IgD-negative memory B cell (primary cell): ENCODE measurements around the gene ATP1B1. TPM values are rescaled to one million over a fixed set of nuclear protein-coding genes. Genes with fewer than 3 reads are reported as not detected.
"Not testable (repeated sequence)": the region's sequence is repeated elsewhere in the genome, so short reads cannot be mapped to it uniquely, and the experiment has no call there.

Source experiments
- H3K27ac Mint-ChIP-seq, 3 donors: one replicate each; pipeline ENCODE4 v1.8.0; 2020 to 2022; ENCODE audit warnings: mild to moderate bottlenecking in 3 of 3, mixed read lengths in 3 of 3, moderate library complexity in 1 of 3
- H3K27me3 Mint-ChIP-seq: one replicate; pipeline ENCODE4 v1.8.0; 2021; ENCODE audit warnings: mixed read lengths
- H3K36me3 Mint-ChIP-seq: one replicate; pipeline ENCODE4 v1.8.0; 2020; ENCODE audit warnings: mild to moderate bottlenecking, mixed read lengths
- H3K4me1 Mint-ChIP-seq, 3 donors: one replicate each; pipeline ENCODE4 v1.8.0; 2020 to 2022; ENCODE audit warnings: mixed read lengths in 3 of 3, mild to moderate bottlenecking in 1 of 3
- H3K4me3 Mint-ChIP-seq, 4 donors: one replicate each; pipeline ENCODE4 v1.8.0; 2020 to 2022; ENCODE audit warnings: mild to moderate bottlenecking in 4 of 4, mixed read lengths in 4 of 4, moderate library complexity in 3 of 4
- H3K9me3 Mint-ChIP-seq, 3 donors: one replicate each; pipeline ENCODE4 v1.8.0; 2020 to 2021; ENCODE audit warnings: mixed read lengths in 3 of 3, mild to moderate bottlenecking in 1 of 3
- polyA plus RNA-seq: library from polyadenylated mRNA; unstranded; fragments of 300-500 nt; fragmentation: Illumina TruSeq; gene quantifications from one replicate; pipeline ENCODE4 v1.2.3, GENCODE V29; 2021

ATP1B1 gene
- polyA plus RNA-seq, 1 donor from 2014 or later = 2.2 TPM

DNA sequence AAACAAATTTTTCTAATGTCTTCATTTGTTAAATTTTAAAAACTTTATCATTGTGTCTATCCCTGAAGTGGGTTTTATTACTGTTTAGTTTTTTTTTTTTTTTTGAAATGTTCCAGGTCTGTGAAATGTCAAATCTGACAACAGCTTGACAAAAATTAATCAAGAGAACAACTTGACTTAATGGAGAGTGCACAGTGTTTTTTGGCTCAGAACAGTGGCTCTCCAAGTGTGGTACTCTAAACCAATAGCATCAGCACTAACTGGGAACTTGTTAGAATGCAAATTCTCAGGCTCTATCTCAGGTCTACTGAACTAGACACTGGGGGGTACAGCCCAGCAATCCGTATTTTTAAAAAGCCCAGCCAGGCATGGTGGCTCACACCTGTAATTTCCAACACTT is 49.2 kb downstream of the ATP1B1 start:
- Mint-ChIP-seq H3K9me3 (no peaks in the 10 kb centered on the region), H3K4me1 (no peaks in the 10 kb centered on the region), H3K4me3 (no peak overlapping the region), H3K27me3 (no peaks in the 10 kb centered on the region), H3K27ac (no peak overlapping the region), H3K36me3 (peaks cover 4% of the 10 kb centered on the region)

DNA sequence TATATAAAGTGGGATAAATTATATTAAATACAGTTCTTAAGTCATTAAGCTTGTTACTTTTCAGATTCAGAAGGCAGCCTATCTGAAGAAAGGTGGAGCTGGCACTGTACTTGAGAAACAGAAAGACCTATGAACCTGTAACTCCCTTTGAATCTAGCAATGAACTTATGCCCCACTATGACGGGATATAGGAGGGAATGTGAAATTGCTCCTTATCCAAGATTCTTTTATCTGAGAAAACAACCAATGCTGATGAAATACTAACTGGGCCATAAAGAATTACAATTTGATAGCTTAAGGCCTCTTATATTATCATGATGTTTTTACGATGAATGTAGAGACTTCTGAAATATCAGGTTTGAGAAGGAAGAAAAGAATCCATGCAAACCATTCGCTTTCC is 50.1 kb downstream of the ATP1B1 start:
- H3K9me3 Mint-ChIP-seq = no peaks in the 10 kb centered on the region
- no peak overlapping the region for H3K4me3 Mint-ChIP-seq

GRCh38 chr1:169160845-169161495 is 54.5 kb downstream of the ATP1B1 start:
- no peak overlapping the region for H3K27ac Mint-ChIP-seq
- peaks cover 0 to 5% (median 4%) of the 10 kb centered on the region in 3 donors for H3K4me1 Mint-ChIP-seq
- H3K36me3 Mint-ChIP-seq = peaks cover 4% of the 10 kb centered on the region
- H3K4me3 Mint-ChIP-seq = no peak overlapping the region
- H3K9me3 Mint-ChIP-seq = no peaks in the 10 kb centered on the region
- H3K27me3 Mint-ChIP-seq = no peaks in the 10 kb centered on the region

More for the DNA sequence above, 50.1 kb downstream of the ATP1B1 start:
- H3K27me3 Mint-ChIP-seq = no peaks in the 10 kb centered on the region
- H3K4me1 Mint-ChIP-seq = no peaks in the 10 kb centered on the region
- peaks cover 4% of the 10 kb centered on the region for H3K36me3 Mint-ChIP-seq
- no peak overlapping the region for H3K27ac Mint-ChIP-seq

DNA sequence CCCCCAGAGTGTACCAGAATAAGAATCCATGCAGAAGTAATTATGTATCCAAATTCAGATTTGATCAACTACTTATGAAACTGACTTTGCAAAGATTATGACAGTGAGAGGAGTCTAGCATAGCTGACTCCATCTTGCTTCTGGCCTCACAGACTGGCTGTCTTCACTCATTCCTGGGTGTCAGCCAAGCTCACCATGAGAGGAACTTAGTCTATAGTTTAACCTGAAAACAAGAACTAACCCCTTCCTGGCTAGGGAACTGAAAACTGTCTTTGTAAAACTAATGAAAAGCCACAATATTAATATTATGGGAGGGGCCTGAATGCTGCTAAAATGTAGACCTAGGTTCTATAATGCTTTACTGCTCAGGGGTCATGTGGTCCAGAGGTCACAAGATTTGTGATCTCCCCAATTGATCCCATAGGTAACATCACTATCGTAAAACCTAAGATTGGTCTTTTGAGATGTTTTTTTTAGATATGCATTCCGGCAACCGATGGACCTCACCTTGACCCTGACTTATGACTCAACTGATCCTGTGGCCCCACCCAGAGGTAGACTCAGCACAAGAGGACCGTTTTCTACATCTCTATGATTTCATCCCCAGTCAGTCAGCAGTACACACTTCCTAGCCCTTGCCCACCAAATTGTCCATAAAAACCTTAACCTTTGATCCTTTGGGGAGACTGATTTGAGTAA is 55.2 kb downstream of the ATP1B1 start:
- Mint-ChIP-seq H3K4me3 (peak overlapping the region in 1 of 4 donors; percentile 29), H3K27ac (no peak overlapping the region), H3K9me3 (no peaks in the 10 kb centered on the region), H3K4me1 (peaks cover 0 to 5% (median 4%) of the 10 kb centered on the region in 3 donors), H3K36me3 (peaks cover 4% of the 10 kb centered on the region), H3K27me3 (no peaks in the 10 kb centered on the region)

DNA sequence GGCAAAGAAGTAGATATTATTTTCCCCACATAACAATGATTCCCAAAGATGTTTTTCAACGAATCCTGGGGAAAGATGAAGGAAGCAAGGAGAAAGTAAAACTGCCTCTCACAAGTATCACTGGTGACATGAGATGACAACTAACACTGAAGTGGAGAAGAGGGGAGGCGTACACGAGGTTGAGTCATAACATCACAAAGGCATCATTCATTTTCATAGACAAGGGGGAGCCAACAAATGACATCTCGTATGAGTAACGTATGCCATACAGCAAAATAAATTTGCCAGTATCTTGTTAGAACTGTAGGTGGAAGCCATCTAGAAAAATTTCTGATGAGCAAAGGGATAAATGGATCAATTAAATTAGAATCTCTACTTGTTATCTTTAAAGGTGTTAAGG is 56.6 kb downstream of the ATP1B1 start:
- Mint-ChIP-seq H3K36me3 (peaks cover 3% of the 10 kb centered on the region), H3K27ac (peak overlapping the region in 1 of 3 donors; percentile 41), H3K4me1 (peaks cover 0 to 5% (median 4%) of the 10 kb centered on the region in 3 donors), H3K4me3 (no peak overlapping the region), H3K27me3 (no peaks in the 10 kb centered on the region), H3K9me3 (no peaks in the 10 kb centered on the region)

GRCh38 chr1:169175461-169175860 is 69.0 kb downstream of the ATP1B1 start:
- H3K4me1 Mint-ChIP-seq = no peaks in the 10 kb centered on the region
- H3K36me3 Mint-ChIP-seq = peaks cover 4% of the 10 kb centered on the region

DNA sequence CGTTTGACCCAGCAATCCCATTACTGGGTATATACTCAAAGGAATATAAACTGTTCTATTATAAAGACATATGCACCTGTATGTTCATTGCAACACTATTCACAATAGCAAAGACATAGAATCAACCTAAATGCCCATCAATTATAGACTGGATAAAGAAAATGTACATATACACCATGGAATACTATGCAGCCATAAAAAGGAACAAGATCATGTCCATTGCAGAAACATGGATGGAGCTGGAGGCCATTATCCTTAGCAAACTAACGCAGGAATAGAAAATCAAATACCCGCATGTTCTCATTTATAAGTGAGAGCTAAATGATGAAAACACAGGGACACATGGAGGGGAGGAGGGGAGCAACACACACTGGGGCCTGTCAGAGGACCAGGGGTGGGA is 72.9 kb downstream of the ATP1B1 start:
- peak overlapping the region in 1 of 3 donors; percentile 34 for H3K27ac Mint-ChIP-seq
- not testable (repeated sequence) for H3K36me3 Mint-ChIP-seq, H3K4me3 Mint-ChIP-seq, H3K27me3 Mint-ChIP-seq, H3K9me3 Mint-ChIP-seq, H3K4me1 Mint-ChIP-seq

More at GRCh38 chr1:169175461-169175860, 69.0 kb downstream of the ATP1B1 start:
- H3K27me3 Mint-ChIP-seq = no peaks in the 10 kb centered on the region
- H3K9me3 Mint-ChIP-seq = peaks cover 0 to 4% (median 0%) of the 10 kb centered on the region in 3 donors
- no peak overlapping the region for H3K27ac Mint-ChIP-seq
- H3K4me3 Mint-ChIP-seq = no peak overlapping the region

DNA sequence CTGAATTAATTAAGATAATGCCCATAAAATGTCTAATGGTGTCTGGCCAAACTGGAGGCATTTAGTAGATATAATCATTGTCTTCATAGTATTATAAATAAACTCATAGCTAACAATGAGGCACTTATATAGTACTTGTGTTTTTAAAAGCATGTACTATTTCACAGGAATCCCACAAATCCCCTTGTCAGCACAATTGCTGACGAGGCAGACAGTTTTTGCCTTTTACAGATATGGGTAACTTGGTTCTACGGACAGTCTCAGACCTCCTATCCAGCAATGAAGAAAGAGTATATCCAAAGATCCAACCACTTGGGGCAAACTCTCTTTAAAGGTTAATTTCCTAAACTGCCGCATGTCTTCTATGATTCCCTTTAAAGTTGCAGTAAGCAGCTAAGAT is 73.7 kb downstream of the ATP1B1 start:
- Mint-ChIP-seq H3K4me3 (no peak overlapping the region), H3K4me1 (no peaks in the 10 kb centered on the region), H3K27me3 (no peaks in the 10 kb centered on the region), H3K36me3 (peaks cover 4% of the 10 kb centered on the region), H3K27ac (no peak overlapping the region), H3K9me3 (peaks cover 0 to 4% (median 0%) of the 10 kb centered on the region in 3 donors)
